GM12872 (cell line): ENCODE data around the gene GPC5.

Experiments used
- TF ChIP-seq, protein P1 (sequence below): IDR thresholded peaks from 3 replicates; pipeline ENCODE4 v1.5.1; 2011; ENCODE audit warnings: low read depth, mild to moderate bottlenecking, low read length, moderate library complexity; ENCODE audit not compliant: insufficient read depth

The GPC5 gene

DNA sequence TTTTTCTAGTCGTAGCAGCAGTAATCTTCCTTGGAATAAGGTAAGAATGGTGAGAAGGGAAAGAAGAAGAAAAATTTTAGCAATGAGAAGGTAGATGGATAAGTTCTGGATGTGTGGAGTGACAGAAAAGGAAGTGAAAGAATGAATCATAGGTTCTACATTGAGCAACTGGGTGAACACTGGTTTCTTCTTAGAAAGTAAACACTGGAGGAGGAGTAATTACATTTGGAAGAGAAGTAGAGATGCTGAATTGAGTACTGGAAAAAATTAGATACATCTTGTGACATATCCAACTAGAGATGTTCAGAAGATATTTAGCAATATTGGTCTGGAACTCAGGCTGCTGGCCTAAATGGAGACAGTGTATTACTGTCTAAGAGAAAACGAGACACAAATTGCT is 148.5 kb downstream of the GPC5 start:
- TF ChIP-seq, protein P1, sequence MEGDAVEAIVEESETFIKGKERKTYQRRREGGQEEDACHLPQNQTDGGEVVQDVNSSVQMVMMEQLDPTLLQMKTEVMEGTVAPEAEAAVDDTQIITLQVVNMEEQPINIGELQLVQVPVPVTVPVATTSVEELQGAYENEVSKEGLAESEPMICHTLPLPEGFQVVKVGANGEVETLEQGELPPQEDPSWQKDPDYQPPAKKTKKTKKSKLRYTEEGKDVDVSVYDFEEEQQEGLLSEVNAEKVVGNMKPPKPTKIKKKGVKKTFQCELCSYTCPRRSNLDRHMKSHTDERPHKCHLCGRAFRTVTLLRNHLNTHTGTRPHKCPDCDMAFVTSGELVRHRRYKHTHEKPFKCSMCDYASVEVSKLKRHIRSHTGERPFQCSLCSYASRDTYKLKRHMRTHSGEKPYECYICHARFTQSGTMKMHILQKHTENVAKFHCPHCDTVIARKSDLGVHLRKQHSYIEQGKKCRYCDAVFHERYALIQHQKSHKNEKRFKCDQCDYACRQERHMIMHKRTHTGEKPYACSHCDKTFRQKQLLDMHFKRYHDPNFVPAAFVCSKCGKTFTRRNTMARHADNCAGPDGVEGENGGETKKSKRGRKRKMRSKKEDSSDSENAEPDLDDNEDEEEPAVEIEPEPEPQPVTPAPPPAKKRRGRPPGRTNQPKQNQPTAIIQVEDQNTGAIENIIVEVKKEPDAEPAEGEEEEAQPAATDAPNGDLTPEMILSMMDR: no peak

DNA sequence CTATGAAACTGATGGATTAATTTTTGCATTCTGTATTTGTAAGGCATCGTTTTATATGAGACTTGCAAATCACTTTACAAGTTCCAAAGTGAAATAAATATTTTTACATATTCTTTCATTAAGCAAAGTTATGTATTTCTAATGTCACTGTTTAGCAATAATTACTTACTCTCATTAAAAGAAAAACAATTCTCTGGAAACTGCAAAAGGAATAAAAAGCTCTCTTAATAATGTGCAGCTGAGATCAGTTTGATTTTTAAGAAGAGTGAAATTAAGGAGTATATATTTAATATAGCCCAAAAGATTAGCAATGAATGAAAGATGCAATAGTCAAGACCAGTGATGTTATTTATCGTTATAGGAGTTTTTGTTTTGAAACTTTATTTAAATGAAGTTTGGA is 155.2 kb downstream of the GPC5 start:
- TF ChIP-seq, protein P1: no peak

DNA sequence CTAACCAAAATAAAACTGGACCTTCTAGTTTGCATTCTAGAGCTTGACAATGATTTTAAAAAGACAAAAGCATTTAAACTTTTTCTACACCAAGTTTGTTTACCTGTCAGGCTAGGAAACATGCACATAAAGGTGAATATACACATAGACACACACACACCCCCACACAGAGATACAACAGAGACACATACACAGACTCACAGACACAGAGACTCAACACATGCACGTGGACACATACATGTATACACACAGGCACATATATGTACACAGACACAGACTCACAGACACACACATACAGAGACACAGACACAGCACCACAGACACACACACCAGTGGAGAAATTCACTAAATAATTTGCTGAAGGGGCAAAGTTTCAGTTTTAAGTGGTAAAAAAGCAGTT is 155.7 kb downstream of the GPC5 start:
- TF ChIP-seq, protein P1: no peak

DNA sequence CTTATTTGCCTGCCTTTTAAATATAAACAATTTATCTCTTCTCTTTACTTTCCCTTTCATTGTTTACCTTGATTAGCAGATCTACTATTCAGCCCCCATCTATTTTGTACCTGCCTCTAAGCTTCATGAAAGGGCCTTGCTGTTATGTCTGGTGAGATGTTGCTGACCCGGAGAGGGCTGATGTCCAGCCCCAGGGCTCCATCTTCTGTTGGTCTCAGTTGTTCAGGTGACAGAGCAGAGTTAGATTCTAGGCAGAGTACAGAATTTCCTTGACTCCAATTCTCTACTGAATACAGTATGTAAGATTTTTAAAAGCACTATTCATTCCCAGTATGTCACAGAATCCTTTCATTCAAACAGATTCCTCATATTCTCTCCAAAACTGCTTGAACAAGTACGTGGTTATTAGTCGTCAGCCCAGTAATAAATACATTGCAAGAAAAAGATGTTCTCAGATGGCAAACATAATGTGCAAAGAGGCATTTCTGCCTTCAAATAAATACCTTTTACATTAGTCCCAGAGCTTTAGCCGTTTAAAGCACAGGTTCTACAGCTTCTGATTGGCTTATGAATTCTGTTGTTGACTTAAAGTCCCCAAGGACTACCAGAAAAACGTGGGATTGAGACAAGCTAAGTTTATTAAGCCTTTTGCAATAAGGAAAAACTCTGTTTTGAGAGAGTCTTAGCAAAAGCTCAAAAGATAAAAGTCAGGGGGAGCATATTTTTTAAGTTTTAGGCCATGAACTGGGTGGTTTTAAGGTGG is 159.1 kb downstream of the GPC5 start:
- TF ChIP-seq, protein P1: no peak

DNA sequence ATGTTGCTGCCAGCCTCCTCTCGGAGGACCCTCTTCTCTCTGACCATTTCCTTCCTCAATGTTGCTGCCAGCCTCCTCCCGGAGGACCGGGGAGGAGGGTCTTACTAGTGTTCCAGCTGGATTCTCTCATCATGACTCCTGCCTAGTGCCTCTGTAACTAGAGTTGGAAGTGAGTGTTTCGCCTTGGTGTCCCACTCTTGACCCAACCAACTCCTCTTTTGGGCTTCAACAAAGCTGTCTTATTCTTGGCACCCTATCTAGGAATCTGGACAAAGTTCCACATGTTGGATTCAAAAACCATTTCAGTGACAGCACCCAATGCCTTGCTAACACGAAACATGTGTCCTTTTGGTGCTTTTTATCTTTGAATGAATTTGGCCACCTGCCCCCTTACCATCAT is 165.4 kb downstream of the GPC5 start:
- TF ChIP-seq, protein P1: no peak

DNA sequence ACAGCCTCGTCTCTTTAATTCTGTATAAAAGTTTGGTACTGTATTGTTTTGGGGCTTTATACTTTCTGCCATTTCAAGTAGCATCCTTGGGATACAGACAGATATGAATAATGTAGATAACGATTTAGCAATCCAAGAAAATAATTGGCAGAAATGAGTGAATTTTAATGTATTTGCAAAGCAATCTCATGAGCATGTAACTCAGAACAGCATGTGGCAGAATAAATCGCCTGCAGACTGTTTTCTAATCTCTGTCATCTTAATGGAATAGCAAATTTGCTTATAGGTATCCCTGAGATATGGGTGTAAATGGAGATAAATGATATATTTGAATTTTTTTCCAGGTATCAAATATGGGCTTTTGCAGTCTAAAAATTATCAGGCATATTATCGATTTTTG is 166.0 kb downstream of the GPC5 start:
- TF ChIP-seq, protein P1: no peak

DNA sequence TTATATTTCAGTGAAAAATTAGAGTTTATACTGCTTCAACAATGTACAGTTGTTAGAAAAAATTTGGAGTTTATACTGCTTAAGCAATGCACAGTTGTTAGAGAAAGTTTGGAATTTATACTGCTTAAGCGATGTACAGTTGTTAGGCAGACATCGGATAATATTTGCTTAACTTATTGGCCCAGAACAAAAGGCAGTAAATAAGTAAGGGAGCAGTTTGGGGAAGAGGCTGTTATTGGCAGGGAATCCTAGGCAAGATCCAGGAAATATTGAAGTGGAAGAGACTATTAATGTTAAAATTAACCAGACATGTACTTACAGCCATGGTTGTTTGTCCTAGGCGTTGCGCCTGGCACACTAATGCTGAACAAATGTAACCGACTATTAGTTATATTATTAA is 166.9 kb downstream of the GPC5 start:
- TF ChIP-seq, protein P1: no peak
